PC-3 (cell line): ENCODE measurements around the gene ROMO1. TPM values are rescaled to one million over a fixed set of nuclear protein-coding genes. Genes with fewer than 3 reads are reported as not detected.

Experiments
- ATAC-seq: fragments of 200-7000 bp; cut with Tn5 transposase; 2 replicates; pipeline ENCODE4 v1.9.1; 2020; ENCODE audit warnings: mild to moderate bottlenecking, moderate library complexity
- BruUV-seq: library from RNA; stranded (reverse); fragments of 400-500 nt; replicated peaks from 2 replicates; lab custom pipeline; 2021; lab: Mats Ljungman, UMichigan
- CTCF ChIA-PET: fragments of 300-600 bp; sonication (Branson Sonifier 250); formaldehyde crosslinking; loops from one replicate; lab custom pipeline; 2022; ENCODE audit warnings: antibody characterized with exemption; lab: Charles Lee
- POLR2A ChIA-PET: fragments of 300-600 bp; sonication (Branson Sonifier 250); formaldehyde crosslinking; loops from one replicate; lab custom pipeline; 2022; ENCODE audit warnings: antibody characterized with exemption; ENCODE audit not compliant: unreplicated experiment; lab: Charles Lee
- DNase-seq: peaks from one replicate; pipeline ENCODE4 v3.0.0-alpha.2; 2015
- H2AFZ ChIP-seq: fragments of 300-600 bp; sonication (generic); 2 replicates; pipeline ENCODE4 v1.6.0; 2016; ENCODE audit warnings: antibody characterized with exemption, low read length
- H3F3A ChIP-seq: fragments of 300-600 bp; sonication (generic); one replicate; pipeline ENCODE4 v1.6.0; 2017; ENCODE audit warnings: antibody characterized with exemption, low read length, control low read depth, mild to moderate bottlenecking; ENCODE audit not compliant: unreplicated experiment
- H3K27ac ChIP-seq: fragments of 300-600 bp; sonication (generic); 2 replicates; pipeline ENCODE4 v1.5.1; 2016; ENCODE audit warnings: mild to moderate bottlenecking, low read length
- H3K27me3 ChIP-seq: fragments of 300-600 bp; sonication (generic); 2 replicates; pipeline ENCODE4 v1.6.1; 2016; ENCODE audit warnings: low read length, mixed read lengths
- H3K36me3 ChIP-seq: fragments of 300-600 bp; sonication (generic); 2 replicates; pipeline ENCODE4 v1.6.1; 2016; ENCODE audit warnings: low read depth, mixed run types, low read length, mixed read lengths
- H3K4me1 ChIP-seq: fragments of 300-600 bp; sonication (generic); 2 replicates; pipeline ENCODE4 v1.5.1; 2016; ENCODE audit warnings: low read length; ENCODE audit not compliant: insufficient read depth
- H3K4me2 ChIP-seq: fragments of 300-600 bp; sonication (generic); 2 replicates; pipeline ENCODE4 v1.6.0; 2016; ENCODE audit warnings: low read length
- H3K4me3 ChIP-seq: fragments of 300-600 bp; sonication (generic); 2 replicates; pipeline ENCODE4 v1.5.1; 2016; ENCODE audit warnings: mild to moderate bottlenecking, low read length, mixed read lengths
- H3K79me2 ChIP-seq: fragments of 300-600 bp; sonication (generic); 2 replicates; pipeline ENCODE4 v1.6.1; 2017; ENCODE audit warnings: low read length, mixed read lengths
- H3K9ac ChIP-seq: fragments of 300-600 bp; sonication (generic); 2 replicates; pipeline ENCODE4 v1.6.0; 2016; ENCODE audit warnings: mild to moderate bottlenecking, low read length
- H3K9me2 ChIP-seq: fragments of 300-600 bp; sonication (generic); replicated peaks from 2 replicates; pipeline ENCODE4 v1.6.1; 2016; ENCODE audit warnings: mixed run types, low read length, mixed read lengths
- H3K9me3 ChIP-seq: fragments of 300-600 bp; sonication (generic); 2 replicates; pipeline ENCODE4 v1.6.1; 2016; ENCODE audit warnings: low read length, mixed read lengths
- H4K20me1 ChIP-seq: fragments of 300-600 bp; sonication (generic); 2 replicates; pipeline ENCODE4 v1.6.1; 2016; ENCODE audit warnings: low read length, mixed read lengths
- EZH2 ChIP-seq: fragments of 300-600 bp; sonication (generic); IDR thresholded peaks from one replicate; pipeline ENCODE4 v1.6.1; 2017; ENCODE audit warnings: antibody characterized with exemption, mild to moderate bottlenecking, low read length; ENCODE audit not compliant: unreplicated experiment
- EZH2phosphoT487 ChIP-seq: fragments of 300-600 bp; sonication (generic); IDR thresholded peaks from 2 replicates; pipeline ENCODE4 v1.6.1; 2018; ENCODE audit warnings: mild to moderate bottlenecking, antibody characterized with exemption, low read length, borderline replicate concordance
- intact Hi-C: fragments of 100-400 bp; cut with micrococcal nuclease; formaldehyde crosslinking; loops from 2 replicates; pipeline ENCODE4 v1.9.0; 2023
- total RNA-seq: library from RNA; depleted of rRNA; stranded (reverse); fragments of >200 nt; gene quantifications from 2 replicates; pipeline ENCODE4 v1.2.3, GENCODE V29; 2014
- TF ChIP-seq, protein P1 (sequence below): fragments of 300-600 bp; sonication (generic); conservative IDR thresholded peaks from 2 replicates; pipeline ENCODE4 v1.5.1; 2017; ENCODE audit warnings: antibody characterized with exemption, low read depth, mild to moderate bottlenecking, low read length

ROMO1 gene
- total RNA-seq, 1 experiment from 2014 or later: 530 TPM

DNA sequence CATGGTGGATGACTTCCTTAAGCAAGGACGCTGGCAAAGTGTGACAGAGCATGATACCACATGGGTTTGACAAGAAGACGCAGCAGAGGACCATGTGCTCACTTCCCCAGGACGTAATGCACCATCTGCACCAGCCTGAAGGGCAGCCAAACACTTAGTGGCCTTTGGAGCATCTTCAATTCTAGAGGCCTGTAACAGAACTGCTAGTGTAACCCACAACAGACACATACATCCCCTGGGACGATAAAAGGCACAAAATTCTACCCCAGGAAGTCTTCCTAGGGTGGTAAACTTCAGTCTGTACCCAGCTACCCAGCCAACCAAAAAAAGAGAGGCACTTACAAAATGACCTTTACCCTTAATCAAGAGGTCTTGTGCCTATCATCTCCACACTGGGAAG, 25.3 kb upstream of the ROMO1 start:
- POLR2A ChIA-PET: no interaction called here
- TF ChIP-seq, protein P1, sequence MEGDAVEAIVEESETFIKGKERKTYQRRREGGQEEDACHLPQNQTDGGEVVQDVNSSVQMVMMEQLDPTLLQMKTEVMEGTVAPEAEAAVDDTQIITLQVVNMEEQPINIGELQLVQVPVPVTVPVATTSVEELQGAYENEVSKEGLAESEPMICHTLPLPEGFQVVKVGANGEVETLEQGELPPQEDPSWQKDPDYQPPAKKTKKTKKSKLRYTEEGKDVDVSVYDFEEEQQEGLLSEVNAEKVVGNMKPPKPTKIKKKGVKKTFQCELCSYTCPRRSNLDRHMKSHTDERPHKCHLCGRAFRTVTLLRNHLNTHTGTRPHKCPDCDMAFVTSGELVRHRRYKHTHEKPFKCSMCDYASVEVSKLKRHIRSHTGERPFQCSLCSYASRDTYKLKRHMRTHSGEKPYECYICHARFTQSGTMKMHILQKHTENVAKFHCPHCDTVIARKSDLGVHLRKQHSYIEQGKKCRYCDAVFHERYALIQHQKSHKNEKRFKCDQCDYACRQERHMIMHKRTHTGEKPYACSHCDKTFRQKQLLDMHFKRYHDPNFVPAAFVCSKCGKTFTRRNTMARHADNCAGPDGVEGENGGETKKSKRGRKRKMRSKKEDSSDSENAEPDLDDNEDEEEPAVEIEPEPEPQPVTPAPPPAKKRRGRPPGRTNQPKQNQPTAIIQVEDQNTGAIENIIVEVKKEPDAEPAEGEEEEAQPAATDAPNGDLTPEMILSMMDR: no peak
- TF ChIP-seq EZH2 (no peak), EZH2phosphoT487 (no peak)
- no peaks in the 10 kb centered on the region for H3K9me2 ChIP-seq
- H3K4me1 ChIP-seq: no peaks in the 10 kb centered on the region
- peaks cover 9% of the 10 kb centered on the region; the same call in 1 of the 2 replicates for H3K36me3 ChIP-seq
- ATAC-seq (no peak), DNase-seq (no peak)
- no peaks in the 10 kb centered on the region for H4K20me1 ChIP-seq
- H3K27ac ChIP-seq: no peak overlapping the region
- H3K79me2 ChIP-seq: no peaks in the 10 kb centered on the region
- H3K4me3 ChIP-seq: no peak overlapping the region
- BruUV-seq: no TSS peak
- CTCF ChIA-PET: no interaction called here
- H3K4me2 ChIP-seq: no peak overlapping the region
- no peaks in the 10 kb centered on the region for H3F3A ChIP-seq
- intact Hi-C loops: no loop called here
- H3K27me3 ChIP-seq: no peaks in the 10 kb centered on the region
- H3K9me3 ChIP-seq: no peaks in the 10 kb centered on the region
- no peak overlapping the region for H3K9ac ChIP-seq
- no peak overlapping the region for H2AFZ ChIP-seq

DNA sequence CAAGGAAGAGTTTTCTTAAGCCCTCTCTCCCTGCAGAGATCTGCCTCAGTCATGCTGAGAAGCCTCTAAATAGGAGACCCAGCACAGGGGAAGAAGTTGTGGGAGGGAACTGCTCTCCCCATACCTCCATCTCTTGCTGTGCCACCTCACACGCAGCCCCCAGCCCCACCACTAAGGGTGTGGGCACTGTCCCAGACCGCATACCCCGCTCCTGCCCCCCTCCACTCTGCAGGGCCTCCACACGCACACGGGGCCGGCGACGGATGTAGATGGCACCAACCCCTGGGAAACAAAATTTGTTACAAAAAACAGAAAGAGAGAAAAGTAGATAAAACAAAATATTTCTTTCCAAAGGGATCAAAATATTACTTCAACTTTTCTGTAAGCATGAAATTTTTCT, 24.3 kb upstream of the ROMO1 start:
- Histone ChIP-seq H3K27me3 (no peaks in the 10 kb centered on the region), H3K9me3 (no peaks in the 10 kb centered on the region), H3K27ac (no peak overlapping the region), H3K9ac (no peak overlapping the region), H3K79me2 (no peaks in the 10 kb centered on the region), H3K4me2 (no peak overlapping the region), H3K36me3 (peaks cover 7% of the 10 kb centered on the region; the same call in 1 of the 2 replicates), H3K4me1 (no peaks in the 10 kb centered on the region), H2AFZ (no peak overlapping the region), H3F3A (no peaks in the 10 kb centered on the region), H4K20me1 (no peaks in the 10 kb centered on the region), H3K9me2 (no peaks in the 10 kb centered on the region), H3K4me3 (no peak overlapping the region)
- DNase-seq: no peak
- intact Hi-C loops: no loop called here
- POLR2A ChIA-PET: no interaction called here
- CTCF ChIA-PET: no interaction called here
- no peak for ATAC-seq
- no TSS peak for BruUV-seq
- TF ChIP-seq EZH2: no peak
- TF ChIP-seq, protein P1: no peak
- no peak for TF ChIP-seq EZH2phosphoT487

- BruUV-seq: no TSS peak
- ChIA-PET CTCF (no interaction called here), POLR2A (no interaction called here)
- H3K9ac ChIP-seq: no peak overlapping the region
- H2AFZ ChIP-seq: no peak overlapping the region
- no peak overlapping the region for H3K4me3 ChIP-seq
- no peaks in the 10 kb centered on the region for H3K9me2 ChIP-seq
- TF ChIP-seq EZH2phosphoT487 (no peak), EZH2 (no peak)
- TF ChIP-seq, protein P1: no peak
- no peaks in the 10 kb centered on the region for H3K9me3 ChIP-seq
- no peaks in the 10 kb centered on the region for H3F3A ChIP-seq
- H3K4me2 ChIP-seq: no peak overlapping the region
- H3K4me1 ChIP-seq: no peaks in the 10 kb centered on the region
- no peaks in the 10 kb centered on the region for H3K79me2 ChIP-seq
- ATAC-seq (no peak), DNase-seq (no peak)
- H3K36me3 ChIP-seq: no peaks in the 10 kb centered on the region
- H4K20me1 ChIP-seq: no peaks in the 10 kb centered on the region
- intact Hi-C loops: no loop called here
- no peak overlapping the region for H3K27ac ChIP-seq
- H3K27me3 ChIP-seq: no peaks in the 10 kb centered on the region
Observed at GRCh38 chr20:35680452-35681183, 18.6 kb upstream of the ROMO1 start.
